NOMO-1 treated with DMSO at 0.1 percent for 48 hours (cell line): ENCODE results near the gene HS3ST6.
"Not testable (repeated sequence)": the region's sequence is repeated elsewhere in the genome, so short reads cannot be mapped to it uniquely, and the experiment has no call there.

Experiments used
- DNase-seq: peaks from one replicate; lab custom pipeline; 2025; ENCODE audit not compliant: unreplicated experiment; lab: John Stamatoyannopoulos, UW

Gene HS3ST6

GRCh38 chr16:1918351-1919326 is at the start of gene HS3ST6:
Gene HS3ST6 (minus strand): TSS chr16:1918415. CDS start chr16:1918323, 92 bp downstream.
- no peak for DNase-seq

GRCh38 chr16:1966460-1966859 is 48.2 kb upstream of the HS3ST6 start, which contains the start of gene RNF151:
Gene RNF151 (plus strand): TSS chr16:1966856. CDS start chr16:1966882, 26 bp downstream.
- DNase-seq: no peak

- no peak for DNase-seq
Observed at GRCh38 chr16:1965396-1966001, 47.3 kb upstream of the HS3ST6 start.

GRCh38 chr16:1964506-1965395 is 46.5 kb upstream of the HS3ST6 start, which contains the start of gene RPS2:
Gene RPS2 (minus strand): TSS chr16:1964826. CDS start chr16:1964625, 201 bp downstream.
- peak; percentile 98 for DNase-seq

GRCh38 chr16:1963806-1964505 is 45.7 kb upstream of the HS3ST6 start:
- no peak for DNase-seq

- DNase-seq: not testable (repeated sequence)
Observed at GRCh38 chr16:1962161-1963153, 44.2 kb upstream of the HS3ST6 start.

- DNase-seq: no peak
Observed at GRCh38 chr16:1961651-1962067, 43.4 kb upstream of the HS3ST6 start.

GRCh38 chr16:1960665-1961630 is 42.7 kb upstream of the HS3ST6 start:
- no peak for DNase-seq

GRCh38 chr16:1959269-1960039 is 41.2 kb upstream of the HS3ST6 start, which contains the start of gene NDUFB10:
Gene NDUFB10 (plus strand): TSS chr16:1959538. CDS start chr16:1959625, 87 bp downstream.
- DNase-seq: peak; percentile 81

GRCh38 chr16:1958715-1959268 is 40.6 kb upstream of the HS3ST6 start:
- no peak for DNase-seq

- not testable (repeated sequence) for DNase-seq
Observed at GRCh38 chr16:1958143-1958491, 39.9 kb upstream of the HS3ST6 start.

- not testable (repeated sequence) for DNase-seq
Observed at GRCh38 chr16:1957434-1958142, 39.4 kb upstream of the HS3ST6 start.

GRCh38 chr16:1953734-1954133 is 35.5 kb upstream of the HS3ST6 start:
- DNase-seq: no peak

- no peak for DNase-seq
Observed at GRCh38 chr16:1950559-1950958, 32.3 kb upstream of the HS3ST6 start.

- no peak for DNase-seq
Observed at GRCh38 chr16:1950047-1950446, 31.8 kb upstream of the HS3ST6 start.

- no peak for DNase-seq
Observed at GRCh38 chr16:1949507-1949906, 31.3 kb upstream of the HS3ST6 start.
